Measurements from ENCODE around the gene SRSF4.

SRSF4 gene

GRCh38 chr1:29201595-29202051, 19.9 kb upstream of the SRSF4 start:
- DNase-seq (ENCODE audit: low read depth in 2 of 2, low spot score in 1 of 2) = no peak

GRCh38 chr1:29200906-29201594, 19.4 kb upstream of the SRSF4 start:
- no peak for DNase-seq (ENCODE audit: low read depth in 2 of 2, low spot score in 1 of 2)

GRCh38 chr1:29197993-29198392, 16.3 kb upstream of the SRSF4 start:
- DNase-seq (ENCODE audit: low read depth in 2 of 2, low spot score in 1 of 2) = no peak

GRCh38 chr1:29197590-29197924, 15.9 kb upstream of the SRSF4 start:
- DNase-seq (ENCODE audit: low read depth in 2 of 2, low spot score in 1 of 2) = no peak

GRCh38 chr1:29196863-29197589, 15.3 kb upstream of the SRSF4 start:
- DNase-seq (ENCODE audit: low read depth in 2 of 2, low spot score in 1 of 2) = no peak

DNA sequence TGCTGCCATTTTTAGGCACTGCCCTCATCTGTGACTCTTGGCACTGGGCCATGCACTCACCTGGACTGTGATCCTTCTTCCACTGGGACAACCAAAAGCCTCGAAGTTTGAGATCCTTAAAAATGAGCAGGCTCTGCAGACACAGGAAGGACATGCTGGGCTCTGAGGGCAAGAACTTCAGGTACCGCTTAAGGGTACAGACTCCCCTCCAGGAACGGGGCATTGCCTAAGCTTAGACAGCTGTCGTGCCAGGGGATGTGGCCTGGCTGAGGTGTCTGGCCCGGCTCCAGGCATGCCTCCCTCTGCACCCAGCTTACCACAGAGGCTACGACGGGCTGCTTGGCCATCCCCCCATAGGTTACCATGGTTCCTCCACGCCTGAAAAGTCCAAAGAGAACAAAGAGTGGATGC, 14.2 kb upstream of the SRSF4 start:
- no peak for DNase-seq (ENCODE audit: low read depth in 2 of 2, low spot score in 1 of 2)

- no peak for DNase-seq (ENCODE audit: low read depth in 2 of 2, low spot score in 1 of 2)
Observed at GRCh38 chr1:29193879-29194455, 12.3 kb upstream of the SRSF4 start.

GRCh38 chr1:29190718-29191117, 9.0 kb upstream of the SRSF4 start:
- DNase-seq (ENCODE audit: low read depth in 2 of 2, low spot score in 1 of 2) = no peak

- no peak for DNase-seq (ENCODE audit: low read depth in 2 of 2, low spot score in 1 of 2)
Observed at GRCh38 chr1:29186707-29187106, 5.0 kb upstream of the SRSF4 start.

DNA sequence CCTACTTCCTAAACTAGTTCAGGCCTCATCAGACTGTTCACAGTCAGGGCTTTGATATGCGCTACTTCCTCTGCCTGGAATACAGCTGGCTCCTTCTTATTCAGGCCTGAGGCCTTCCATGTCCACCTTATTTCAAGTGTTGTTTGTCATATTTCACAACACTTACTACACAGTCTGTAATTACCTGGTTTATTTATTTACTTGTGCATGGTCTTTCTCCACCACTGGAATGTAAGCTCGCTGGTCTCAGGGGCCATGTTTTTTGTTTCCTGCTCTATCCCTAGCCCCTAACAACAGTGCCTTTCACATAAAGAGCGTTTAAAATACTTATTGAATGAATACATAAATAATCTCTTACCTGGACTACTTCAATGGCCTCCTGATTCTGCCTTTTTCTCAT, 4.6 kb upstream of the SRSF4 start:
- no peak for DNase-seq (ENCODE audit: low read depth in 2 of 2, low spot score in 1 of 2)

DNA sequence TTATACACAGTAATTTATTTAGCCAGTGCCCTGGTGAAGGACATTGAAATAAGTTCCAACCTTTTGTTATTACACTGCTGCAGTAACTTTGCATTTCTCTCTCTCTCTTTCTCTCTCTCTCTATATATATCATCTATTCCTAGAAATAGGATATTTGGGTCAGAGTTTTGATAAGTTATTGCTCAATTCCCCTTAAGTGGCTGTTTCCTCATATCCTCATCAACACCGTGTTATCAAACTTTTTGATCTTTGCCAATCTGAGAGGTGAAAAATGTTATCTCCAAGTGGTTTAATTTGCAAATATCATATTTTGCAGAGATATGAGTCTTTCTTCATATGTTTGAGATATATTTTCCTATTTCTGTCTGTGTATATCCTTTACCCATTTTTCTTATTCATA, 1.6 kb upstream of the SRSF4 start:
- DNase-seq (ENCODE audit: low read depth in 2 of 2, low spot score in 1 of 2) = no peak

GRCh38 chr1:29180497-29181412, 945 bp downstream of the SRSF4 start:
- no peak for DNase-seq (ENCODE audit: low read depth in 2 of 2, low spot score in 1 of 2)

DNA sequence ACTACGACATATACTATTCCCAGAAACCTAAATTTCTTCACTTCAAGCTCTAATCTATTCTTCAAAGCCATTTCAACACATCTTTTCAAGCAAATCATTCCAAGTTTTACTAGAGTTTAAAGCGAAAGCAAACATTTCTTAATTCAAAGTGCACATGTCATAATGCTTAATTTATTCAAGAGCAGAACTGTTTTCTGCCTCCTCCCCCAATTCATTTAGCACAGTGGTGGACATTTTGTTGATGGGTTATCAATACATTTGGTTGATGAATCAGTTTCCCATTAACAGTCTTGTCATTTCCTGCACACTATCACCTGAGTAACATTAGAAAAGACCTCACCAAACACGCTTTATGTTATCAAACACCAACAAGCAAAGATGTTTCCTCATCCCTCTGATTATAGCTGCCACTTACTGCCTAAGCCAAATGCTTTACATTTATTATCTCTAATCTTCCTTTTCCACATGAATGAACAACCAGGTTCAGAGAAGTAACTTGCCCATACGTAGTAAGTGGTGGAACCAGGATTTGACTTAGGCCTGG, 2.0 kb downstream of the SRSF4 start:
- no peak for DNase-seq (ENCODE audit: low read depth in 2 of 2, low spot score in 1 of 2)

DNA sequence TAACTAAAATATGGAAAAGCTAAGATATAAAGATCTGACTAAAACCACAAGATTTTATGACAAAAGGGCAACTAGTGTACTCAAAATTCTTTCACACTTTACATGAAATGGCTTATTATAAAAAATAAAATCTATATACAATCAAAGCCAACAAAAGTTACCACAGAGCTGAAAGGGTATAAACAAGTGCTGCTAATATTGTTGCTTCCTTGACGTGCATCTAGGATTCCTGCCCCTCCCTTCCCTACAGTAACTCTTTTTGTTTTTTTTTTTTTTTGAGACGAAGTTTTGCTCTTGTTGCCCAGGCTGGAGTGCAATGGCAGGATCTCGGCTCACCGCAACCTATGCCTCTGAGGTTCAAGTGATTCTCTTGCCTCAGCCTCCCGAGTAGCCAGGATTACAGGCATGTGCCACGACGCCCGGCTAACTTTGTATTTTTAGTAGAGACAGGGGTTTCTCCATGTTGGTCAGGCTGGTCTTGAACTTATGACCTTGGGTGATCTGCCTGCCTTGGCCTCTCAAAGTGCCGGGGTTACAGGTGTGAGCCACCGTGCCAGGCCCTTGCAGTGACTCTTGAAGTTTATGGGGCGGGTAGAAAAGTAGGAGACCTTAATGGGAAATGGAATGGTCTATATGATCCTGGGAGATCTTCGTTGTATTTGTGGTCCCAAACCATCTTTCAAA, 4.5 kb downstream of the SRSF4 start:
- no peak for DNase-seq (ENCODE audit: low read depth in 2 of 2, low spot score in 1 of 2)

DNA sequence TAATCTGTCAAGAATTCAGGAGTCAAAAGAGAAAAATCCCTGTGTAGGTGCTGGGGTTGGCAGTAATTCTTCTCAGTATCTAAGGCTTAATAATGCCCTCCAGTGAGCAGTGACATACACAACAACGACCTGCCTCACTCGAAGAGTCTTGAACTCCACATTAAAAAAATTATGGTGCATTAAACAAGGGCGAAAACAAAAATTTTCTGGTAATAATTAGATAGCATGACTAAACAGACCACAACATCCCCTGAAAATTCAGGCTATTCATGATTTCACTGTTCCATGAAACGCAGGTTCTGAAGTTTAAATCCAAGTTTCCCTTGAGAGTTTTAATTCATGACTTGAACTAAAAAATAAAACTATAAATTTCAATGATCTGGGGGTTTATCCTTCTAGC, 5.1 kb downstream of the SRSF4 start:
- no peak for DNase-seq (ENCODE audit: low read depth in 2 of 2, low spot score in 1 of 2)

- DNase-seq (ENCODE audit: low read depth in 2 of 2, low spot score in 1 of 2) = no peak
Observed at GRCh38 chr1:29172415-29172939, 9.2 kb downstream of the SRSF4 start.

- DNase-seq (ENCODE audit: low read depth in 2 of 2, low spot score in 1 of 2) = no peak
Observed at GRCh38 chr1:29171521-29171920, 10.2 kb downstream of the SRSF4 start.

DNA sequence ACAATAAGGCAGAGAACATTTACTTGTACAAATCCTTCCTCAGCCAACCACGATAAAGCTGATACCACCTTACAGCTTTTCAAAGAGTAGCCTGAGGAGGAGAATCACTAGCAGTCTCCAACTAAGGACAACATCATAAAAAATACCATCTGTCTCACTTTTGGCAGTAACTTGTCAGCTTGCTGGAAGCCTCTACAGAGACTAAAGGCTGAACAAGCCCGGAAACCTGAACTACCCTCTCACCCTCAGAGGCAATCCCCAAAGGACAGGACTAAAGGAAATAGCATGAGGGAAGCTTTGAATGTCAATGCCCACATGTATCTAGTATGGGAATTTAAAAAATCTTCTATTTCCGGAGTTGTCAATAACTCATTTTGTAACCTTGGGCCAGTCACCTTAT, 10.6 kb downstream of the SRSF4 start:
- DNase-seq (ENCODE audit: low read depth in 2 of 2, low spot score in 1 of 2) = no peak

GRCh38 chr1:29169976-29170375, 11.7 kb downstream of the SRSF4 start:
- DNase-seq (ENCODE audit: low read depth in 2 of 2, low spot score in 1 of 2) = no peak

GRCh38 chr1:29167904-29168303, 13.8 kb downstream of the SRSF4 start:
- DNase-seq (ENCODE audit: low read depth in 2 of 2, low spot score in 1 of 2) = no peak
